Gastroesophageal sphincter (tissue), 4 donors: ENCODE results near the gene CDC42EP3. TPM values are rescaled to one million over a fixed set of nuclear protein-coding genes. Genes with fewer than 3 reads are reported as not detected.

ENCODE experiments used
- ATAC-seq: fragments of 150-250 bp; one replicate; pipeline ENCODE4 v1.9.1; 2016; ENCODE audit warnings: mild to moderate bottlenecking, moderate library complexity
- H3K27ac ChIP-seq, 4 donors: fragments of 200-600 bp; sonication (generic) in 3 of 4; 1 replicate in 3 of 4; 2 replicates in 1 of 4; pipeline ENCODE4 v1.5.1; 2016 to 2019
- H3K27me3 ChIP-seq: fragments of 200-600 bp; sonication (generic); one replicate; pipeline ENCODE4 v1.5.1; 2019
- H3K36me3 ChIP-seq, 2 donors: fragments of 200-600 bp; sonication (generic); one replicate each; pipeline ENCODE4 v1.5.1; 2019; ENCODE audit warnings: control low read depth in 1 of 2
- H3K4me1 ChIP-seq, 3 donors: fragments of 200-600 bp; sonication (generic); 1 replicate in 2 of 3; 2 replicates in 1 of 3; pipeline ENCODE4 v1.5.1; 2016 to 2019; ENCODE audit warnings: control low read depth in 2 of 3
- H3K4me3 ChIP-seq, 2 donors: fragments of 200-600 bp; sonication (generic); one replicate each; pipeline ENCODE4 v1.5.1; 2019; ENCODE audit warnings: mild to moderate bottlenecking in 1 of 2, moderate library complexity in 1 of 2
- H3K9me3 ChIP-seq, 3 donors: fragments of 200-600 bp; sonication (generic); one replicate each; pipeline ENCODE4 v1.5.1; 2017 to 2019; ENCODE audit warnings: control low read depth in 2 of 3
- EP300 ChIP-seq: sonication (generic); formaldehyde crosslinking; IDR thresholded peaks from one replicate; pipeline ENCODE4 v1.6.1; 2017; ENCODE audit warnings: antibody characterized with exemption, mild to moderate bottlenecking
- POLR2A ChIP-seq, 2 donors: fragments of 450-650 bp; IDR thresholded peaks; one replicate each; pipeline ENCODE4 v1.6.1; 2017; ENCODE audit warnings: antibody characterized with exemption in 2 of 2, mild to moderate bottlenecking in 2 of 2, moderate library complexity in 1 of 2
- POLR2AphosphoS5 ChIP-seq: sonication (generic); formaldehyde crosslinking; IDR thresholded peaks from one replicate; pipeline ENCODE4 v1.6.1; 2017; ENCODE audit warnings: antibody characterized with exemption
- WGBS, 2 donors: methylation state at CpG; one replicate each; pipeline ENCODE4 v1.1.5; 2018; ENCODE audit warnings: low coverage in 1 of 2; 5-methylcytosine and 5-hydroxymethylcytosine counted together
- total RNA-seq, 4 donors: library from RNA; depleted of rRNA; stranded (reverse); fragments of >200 nt; gene quantifications; one replicate each; pipeline ENCODE4 v1.1.0, GENCODE V29; 2016
- TF ChIP-seq, protein P1 (sequence below), 4 experiments: fragments of 200-600 bp in 2 of 4; fragments of 450-650 bp in 2 of 4; sonication (generic) in 1 of 4; IDR thresholded peaks; one replicate each; pipeline ENCODE4 v1.5.1; 2017 to 2019; ENCODE audit warnings: antibody characterized with exemption in 4 of 4, mild to moderate bottlenecking in 2 of 4, moderate library complexity in 2 of 4

The CDC42EP3 gene
- total RNA-seq, 4 donors from 2014 or later, result 39.4 to 198 (median 87.4) TPM

DNA sequence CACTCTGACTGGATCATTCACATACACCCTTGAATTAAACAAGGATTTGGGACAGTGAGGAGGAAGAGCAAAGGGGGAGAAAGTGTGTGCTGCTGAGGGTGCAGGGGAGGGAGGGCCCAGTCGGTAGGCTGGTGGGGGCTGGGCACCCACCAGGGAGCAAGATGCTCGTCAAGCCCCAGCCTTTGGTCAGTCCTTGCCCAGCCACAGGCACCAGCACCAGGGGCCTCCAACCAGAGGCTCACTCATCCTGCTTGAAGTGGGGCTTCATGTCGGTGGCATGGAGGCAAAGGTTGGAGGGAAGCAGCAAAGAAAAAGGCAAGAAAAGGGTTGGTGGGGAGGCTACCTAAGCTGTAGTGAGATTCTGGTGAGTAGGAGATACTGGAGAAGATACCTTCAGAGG, 21.9 kb downstream of the CDC42EP3 start:
- H3K27ac ChIP-seq, result peak overlapping the region in 3 of 4 donors; percentile 38 to 72 (median 64)
- H3K4me1 ChIP-seq, result peaks cover 15 to 90% (median 47%) of the 10 kb centered on the region in 3 donors
- peaks cover 0 to 33% of the 10 kb centered on the region in 2 donors for H3K36me3 ChIP-seq
- no peak overlapping the region for H3K4me3 ChIP-seq
- no peaks in the 10 kb centered on the region for H3K27me3 ChIP-seq
- no peak for ATAC-seq
- H3K9me3 ChIP-seq, result peaks cover 0 to 7% (median 0%) of the 10 kb centered on the region in 3 donors
- 43 to 65% methylated on average over 2 of the region's 3 CpGs for WGBS, 2 donors
- TF ChIP-seq EP300 (no peak), POLR2AphosphoS5 (no peak), POLR2A (IDR thresholded peaks at IDR 0.05) (no peak)
- TF ChIP-seq, protein P1, sequence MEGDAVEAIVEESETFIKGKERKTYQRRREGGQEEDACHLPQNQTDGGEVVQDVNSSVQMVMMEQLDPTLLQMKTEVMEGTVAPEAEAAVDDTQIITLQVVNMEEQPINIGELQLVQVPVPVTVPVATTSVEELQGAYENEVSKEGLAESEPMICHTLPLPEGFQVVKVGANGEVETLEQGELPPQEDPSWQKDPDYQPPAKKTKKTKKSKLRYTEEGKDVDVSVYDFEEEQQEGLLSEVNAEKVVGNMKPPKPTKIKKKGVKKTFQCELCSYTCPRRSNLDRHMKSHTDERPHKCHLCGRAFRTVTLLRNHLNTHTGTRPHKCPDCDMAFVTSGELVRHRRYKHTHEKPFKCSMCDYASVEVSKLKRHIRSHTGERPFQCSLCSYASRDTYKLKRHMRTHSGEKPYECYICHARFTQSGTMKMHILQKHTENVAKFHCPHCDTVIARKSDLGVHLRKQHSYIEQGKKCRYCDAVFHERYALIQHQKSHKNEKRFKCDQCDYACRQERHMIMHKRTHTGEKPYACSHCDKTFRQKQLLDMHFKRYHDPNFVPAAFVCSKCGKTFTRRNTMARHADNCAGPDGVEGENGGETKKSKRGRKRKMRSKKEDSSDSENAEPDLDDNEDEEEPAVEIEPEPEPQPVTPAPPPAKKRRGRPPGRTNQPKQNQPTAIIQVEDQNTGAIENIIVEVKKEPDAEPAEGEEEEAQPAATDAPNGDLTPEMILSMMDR (IDR thresholded peaks at IDR 0.05), result no peak

- H3K4me1 ChIP-seq, result peaks cover 8 to 89% (median 41%) of the 10 kb centered on the region in 3 donors
- H3K9me3 ChIP-seq, result peaks cover 0 to 7% (median 0%) of the 10 kb centered on the region in 3 donors
- TF ChIP-seq POLR2AphosphoS5 (no peak), POLR2A (IDR thresholded peaks at IDR 0.05) (no peak)
- TF ChIP-seq, protein P1 (IDR thresholded peaks at IDR 0.05), result peak in 2 of 4 experiments; percentile 15 to 36
- peak; percentile 86 for ATAC-seq
- no peaks in the 10 kb centered on the region for H3K27me3 ChIP-seq
- H3K4me3 ChIP-seq, result no peak overlapping the region
- peaks cover 0 to 43% of the 10 kb centered on the region in 2 donors for H3K36me3 ChIP-seq
- 43% methylated on average over 2 of the region's 9 CpGs; no CpG with 5 or more reads in 1 of the 2 donors for WGBS, 2 donors
- peak overlapping the region in 3 of 4 donors; percentile 64 to 72 (median 71) for H3K27ac ChIP-seq
Observed at GRCh38 chr2:37648331-37649011, 23.0 kb downstream of the CDC42EP3 start.

DNA sequence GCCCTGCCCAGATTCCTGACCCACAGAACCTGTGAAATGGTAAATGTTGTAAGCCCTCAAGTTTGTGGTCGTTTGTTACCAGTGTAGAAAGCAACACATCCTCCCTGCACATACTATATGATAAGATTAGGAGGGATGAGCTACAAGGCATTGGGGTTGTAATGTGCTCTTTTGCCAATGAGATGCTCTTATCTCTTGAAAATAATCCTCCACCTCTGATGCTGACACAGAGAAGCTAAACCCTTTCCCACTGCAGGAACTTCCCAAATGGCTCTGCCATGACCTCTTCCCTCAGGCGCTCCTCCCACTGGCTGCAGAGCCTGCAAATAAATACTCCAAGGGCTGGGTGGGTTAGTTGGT, 23.5 kb downstream of the CDC42EP3 start:
- H3K4me1 ChIP-seq, result peaks cover 8 to 89% (median 36%) of the 10 kb centered on the region in 3 donors
- peaks cover 0 to 7% (median 0%) of the 10 kb centered on the region in 3 donors for H3K9me3 ChIP-seq
- no peak for ATAC-seq
- no peak overlapping the region for H3K4me3 ChIP-seq
- H3K36me3 ChIP-seq, result peaks cover 0 to 46% of the 10 kb centered on the region in 2 donors
- TF ChIP-seq, protein P1 (IDR thresholded peaks at IDR 0.05), result no peak
- TF ChIP-seq POLR2AphosphoS5, result no peak
- peak overlapping the region in 3 of 4 donors; percentile 64 to 72 (median 71) for H3K27ac ChIP-seq
- H3K27me3 ChIP-seq, result no peaks in the 10 kb centered on the region
- 54 to 100% methylated on average over 1 to 2 of the region's 2 CpGs for WGBS, 2 donors

- Histone ChIP-seq H3K27ac (peak overlapping the region in 3 of 4 donors; percentile 9 to 43 (median 19)), H3K4me3 (no peak overlapping the region), H3K27me3 (no peaks in the 10 kb centered on the region), H3K9me3 (peaks cover 0 to 7% (median 0%) of the 10 kb centered on the region in 3 donors), H3K36me3 (peaks cover 0 to 46% of the 10 kb centered on the region in 2 donors), H3K4me1 (peaks cover 12 to 85% (median 34%) of the 10 kb centered on the region in 3 donors)
- TF ChIP-seq POLR2A (IDR thresholded peaks at IDR 0.05), result no peak
- TF ChIP-seq, protein P1 (IDR thresholded peaks at IDR 0.05), result no peak
- no peak for TF ChIP-seq EP300
- no peak for TF ChIP-seq POLR2AphosphoS5
- no peak for ATAC-seq
- 83 to 100% methylated on average over 1 to 3 of the region's 9 CpGs for WGBS, 2 donors
Observed at GRCh38 chr2:37645836-37646235, 25.6 kb downstream of the CDC42EP3 start.

DNA sequence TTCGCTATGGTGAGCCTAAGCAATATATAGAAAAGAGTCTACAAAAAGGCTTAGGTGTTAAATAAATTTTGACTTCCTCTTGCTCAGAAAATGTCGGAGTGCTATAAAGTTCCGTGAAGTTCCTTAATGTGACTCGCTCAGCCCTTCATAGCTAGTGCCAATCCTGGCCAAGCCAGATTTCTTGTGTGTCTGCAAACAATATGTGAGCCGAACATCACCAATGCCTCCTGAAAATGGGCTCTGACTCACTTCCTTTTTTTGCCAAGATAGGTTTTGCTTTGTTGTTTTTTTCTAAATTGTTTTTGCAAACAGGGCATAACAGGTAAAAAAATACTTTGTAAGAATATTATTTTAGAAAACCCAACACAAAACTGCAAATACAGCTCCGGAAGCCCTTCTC, 26.1 kb downstream of the CDC42EP3 start:
- no peak for ATAC-seq
- H3K4me1 ChIP-seq, result peaks cover 9 to 81% (median 30%) of the 10 kb centered on the region in 3 donors
- WGBS, 2 donors, result 70 to 76% methylated on average over 5 to 6 of the region's 6 CpGs
- no peaks in the 10 kb centered on the region for H3K27me3 ChIP-seq
- peak overlapping the region in 1 of 4 donors; percentile 9 for H3K27ac ChIP-seq
- TF ChIP-seq POLR2A (IDR thresholded peaks at IDR 0.05) (no peak), EP300 (no peak), POLR2AphosphoS5 (no peak)
- TF ChIP-seq, protein P1 (IDR thresholded peaks at IDR 0.05), result no peak
- H3K9me3 ChIP-seq, result peaks cover 0 to 7% (median 0%) of the 10 kb centered on the region in 3 donors
- H3K36me3 ChIP-seq, result peaks cover 0 to 46% of the 10 kb centered on the region in 2 donors
- no peak overlapping the region for H3K4me3 ChIP-seq
